ENCODE results near the gene IFNK. TPM values are rescaled to one million over a fixed set of nuclear protein-coding genes. Genes with fewer than 3 reads are reported as not detected.

IFNK gene
- total RNA-seq, 1 donor from 2014 or later, result not detected

GRCh38 chr9:27532046-27532445 lies 8.0 kb downstream of the IFNK start:
- peaks cover 34% of the 10 kb centered on the region for H3K4me1 Mint-ChIP-seq
- H3K4me3 Mint-ChIP-seq, result no peak overlapping the region
- peaks cover 6% of the 10 kb centered on the region for H3K36me3 Mint-ChIP-seq (ENCODE audit: low read depth)
- no peak for DNase-seq
- no peak overlapping the region for H3K27ac Mint-ChIP-seq
- no peak for ATAC-seq (ENCODE audit: low read depth)
- H3K27me3 Mint-ChIP-seq, result no peaks in the 10 kb centered on the region
- POLR2A ChIA-PET, result interaction anchor here (0.7 to 0.8 kb wide), 2 partner anchors 31 to 199 kb away, joined by 3 to 6 read pairs; no protein-coding TSS in a partner anchor
- CTCF ChIA-PET, result interaction anchor here (0.7 to 5.4 kb wide), 3 partner anchors 17 to 198 kb away, joined by 3 to 201 read pairs (median 3); no protein-coding TSS in a partner anchor
- H3K9me3 Mint-ChIP-seq, result no peaks in the 10 kb centered on the region
- intact Hi-C loops (cut with micrococcal nuclease), result no loop called here
- TF ChIP-seq CTCF (IDR thresholded peaks at IDR 0.05), result no peak

GRCh38 chr9:27533311-27533710 lies 9.2 kb downstream of the IFNK start:
- Mint-ChIP-seq H3K4me1 (peaks cover 22% of the 10 kb centered on the region), H3K27me3 (no peaks in the 10 kb centered on the region), H3K4me3 (no peak overlapping the region), H3K36me3 (ENCODE audit: low read depth) (peaks cover 3% of the 10 kb centered on the region), H3K9me3 (no peaks in the 10 kb centered on the region), H3K27ac (no peak overlapping the region)
- intact Hi-C loops (cut with micrococcal nuclease), result no loop called here
- ChIA-PET POLR2A (no interaction called here), CTCF (interaction anchor here (0.8 to 5.4 kb wide), 4 partner anchors 14 to 200 kb away, joined by 3 to 201 read pairs (median 5); no protein-coding TSS in a partner anchor)
- no peak for ATAC-seq (ENCODE audit: low read depth)
- no peak for TF ChIP-seq CTCF (IDR thresholded peaks at IDR 0.05)
- no peak for DNase-seq

- no peaks in the 10 kb centered on the region for H3K9me3 Mint-ChIP-seq
- H3K36me3 Mint-ChIP-seq (ENCODE audit: low read depth), result no peaks in the 10 kb centered on the region
- H3K4me3 Mint-ChIP-seq, result no peak overlapping the region
- H3K27ac Mint-ChIP-seq, result no peak overlapping the region
- no peak for TF ChIP-seq CTCF (IDR thresholded peaks at IDR 0.05)
- CTCF ChIA-PET, result interaction anchor here (1.4 to 5.4 kb wide), 2 partner anchors 15 to 200 kb away, joined by 6 to 201 read pairs; no protein-coding TSS in a partner anchor
- ATAC-seq (ENCODE audit: low read depth) (no peak), DNase-seq (no peak)
- no peaks in the 10 kb centered on the region for H3K27me3 Mint-ChIP-seq
- H3K4me1 Mint-ChIP-seq, result peaks cover 22% of the 10 kb centered on the region
- POLR2A ChIA-PET, result no interaction called here
- intact Hi-C loops (cut with micrococcal nuclease), result no loop called here
These were observed 10.0 kb downstream of the IFNK start for GRCh38 chr9:27534131-27534530.

- no peak overlapping the region for H3K4me3 Mint-ChIP-seq
- no peaks in the 10 kb centered on the region for H3K9me3 Mint-ChIP-seq
- no peaks in the 10 kb centered on the region for H3K27me3 Mint-ChIP-seq
- ATAC-seq (ENCODE audit: low read depth), result no peak
- intact Hi-C loops (cut with micrococcal nuclease), result no loop called here
- ChIA-PET CTCF (interaction anchor here (3.5 kb wide), 1 partner anchor 202 kb away, joined by 17 read pairs; no protein-coding TSS in a partner anchor), POLR2A (no interaction called here)
- peaks cover 21% of the 10 kb centered on the region for H3K4me1 Mint-ChIP-seq
- no peak overlapping the region for H3K27ac Mint-ChIP-seq
- no peak for DNase-seq
- no peak for TF ChIP-seq CTCF (IDR thresholded peaks at IDR 0.05)
- H3K36me3 Mint-ChIP-seq (ENCODE audit: low read depth), result no peaks in the 10 kb centered on the region
These were observed 10.6 kb downstream of the IFNK start for GRCh38 chr9:27534658-27535209.

- Mint-ChIP-seq H3K27me3 (no peaks in the 10 kb centered on the region), H3K9me3 (no peaks in the 10 kb centered on the region), H3K4me3 (no peak overlapping the region), H3K4me1 (peaks cover 16% of the 10 kb centered on the region), H3K27ac (no peak overlapping the region), H3K36me3 (ENCODE audit: low read depth) (no peaks in the 10 kb centered on the region)
- peak; percentile 54 for ATAC-seq (ENCODE audit: low read depth)
- DNase-seq, result no peak
- CTCF ChIA-PET, result interaction anchor here (3.5 kb wide), 1 partner anchor 203 kb away, joined by 17 read pairs; no protein-coding TSS in a partner anchor
- intact Hi-C loops (cut with micrococcal nuclease), result no loop called here
- POLR2A ChIA-PET, result no interaction called here
- no peak for TF ChIP-seq CTCF (IDR thresholded peaks at IDR 0.05)
These were observed 11.6 kb downstream of the IFNK start for GRCh38 chr9:27535701-27536118.

Measured in activated B cell treated with CpG ODN at 0.5 μM for 24 hours (primary cell).